NCI-H345 (cell line): Measurements from ENCODE around the gene OXT.

ENCODE experiments used
- DNase-seq: peaks from one replicate; lab custom pipeline; 2025; lab: John Stamatoyannopoulos, UW

The OXT gene

DNA sequence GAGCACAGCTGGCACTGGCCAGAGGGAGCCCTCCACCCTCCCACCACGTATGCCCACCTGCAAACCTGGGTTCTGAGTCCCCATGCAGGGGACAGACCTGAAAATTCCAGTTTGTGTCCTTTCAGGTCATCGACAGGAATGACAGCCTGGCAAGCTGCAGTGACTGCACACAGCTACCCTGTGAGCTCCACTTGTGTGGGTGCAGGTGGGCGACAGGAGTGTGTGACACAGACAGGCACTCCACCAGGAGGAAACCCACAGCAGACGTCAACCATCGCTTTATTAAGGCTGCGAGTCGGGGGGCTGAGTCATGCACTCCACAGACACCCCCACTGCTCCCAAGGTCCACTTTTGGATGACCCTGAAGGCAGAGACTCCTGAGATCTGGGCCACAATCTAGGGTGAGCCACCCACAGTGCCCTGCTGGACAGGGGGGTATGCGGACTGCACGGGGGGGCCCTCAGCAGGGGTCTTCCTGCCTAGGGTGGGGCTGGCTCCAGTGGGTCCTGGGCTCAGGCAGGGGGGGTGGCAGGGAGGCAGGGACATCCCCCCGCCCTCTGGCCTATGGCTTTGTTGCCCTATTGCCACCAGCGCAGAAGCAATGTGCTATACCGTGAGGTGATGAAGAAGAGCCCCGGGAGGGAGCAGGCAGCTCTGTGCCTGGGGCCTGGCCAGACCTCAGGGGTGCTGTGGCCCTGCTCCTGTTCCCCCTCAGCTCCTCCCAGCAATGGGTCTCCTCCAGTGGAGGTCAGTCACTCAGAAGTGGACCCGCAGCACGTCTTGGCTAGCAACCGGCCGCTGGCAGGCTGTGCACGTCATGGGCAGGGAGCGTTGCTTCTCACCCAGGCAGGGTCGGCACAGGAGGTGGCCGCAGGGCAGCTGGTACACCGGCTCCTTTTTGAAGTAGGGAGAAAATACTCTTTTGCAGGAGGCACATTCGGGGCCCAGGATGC, 38.2 kb downstream of the OXT start:
- no peak for DNase-seq

DNA sequence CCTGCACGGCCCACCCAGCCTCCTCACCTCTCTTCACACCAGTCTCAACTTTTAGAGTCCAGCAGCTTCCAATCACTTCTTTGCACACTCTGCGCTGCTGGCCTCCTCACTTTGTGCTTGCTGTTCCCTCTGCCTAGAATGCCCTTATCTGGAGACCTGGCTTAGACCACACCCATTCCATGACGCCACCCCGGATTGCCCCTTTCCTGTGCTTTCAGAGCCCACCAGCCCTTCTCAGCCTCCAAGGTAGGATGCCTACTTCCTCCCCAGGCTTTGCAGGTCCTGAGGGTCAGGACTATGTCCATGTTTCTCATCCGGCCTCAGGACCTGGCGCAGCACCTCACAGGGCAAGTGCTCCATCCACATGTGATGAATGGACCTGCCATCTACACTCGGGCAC, 40.1 kb downstream of the OXT start:
- DNase-seq: no peak

DNA sequence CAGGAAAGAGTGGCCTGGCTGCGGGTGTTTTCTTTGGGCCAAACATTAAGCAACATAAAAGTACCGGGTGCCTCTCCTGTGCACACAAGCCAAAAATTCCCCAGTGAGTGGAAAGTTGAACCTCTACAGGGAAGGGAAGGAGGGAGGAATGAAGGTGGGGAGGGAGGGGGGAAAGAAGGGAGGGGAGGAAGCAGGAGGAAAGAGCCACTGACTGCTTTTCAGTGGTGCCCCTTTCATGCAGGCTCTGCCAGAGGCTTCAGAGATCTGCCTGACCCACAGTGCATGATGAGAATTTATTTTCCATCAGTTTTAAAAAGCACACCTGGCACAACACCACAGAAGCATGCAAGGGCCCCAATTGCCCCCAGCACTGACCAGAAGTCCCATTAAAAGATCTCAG, 40.6 kb downstream of the OXT start:
- DNase-seq: no peak

DNA sequence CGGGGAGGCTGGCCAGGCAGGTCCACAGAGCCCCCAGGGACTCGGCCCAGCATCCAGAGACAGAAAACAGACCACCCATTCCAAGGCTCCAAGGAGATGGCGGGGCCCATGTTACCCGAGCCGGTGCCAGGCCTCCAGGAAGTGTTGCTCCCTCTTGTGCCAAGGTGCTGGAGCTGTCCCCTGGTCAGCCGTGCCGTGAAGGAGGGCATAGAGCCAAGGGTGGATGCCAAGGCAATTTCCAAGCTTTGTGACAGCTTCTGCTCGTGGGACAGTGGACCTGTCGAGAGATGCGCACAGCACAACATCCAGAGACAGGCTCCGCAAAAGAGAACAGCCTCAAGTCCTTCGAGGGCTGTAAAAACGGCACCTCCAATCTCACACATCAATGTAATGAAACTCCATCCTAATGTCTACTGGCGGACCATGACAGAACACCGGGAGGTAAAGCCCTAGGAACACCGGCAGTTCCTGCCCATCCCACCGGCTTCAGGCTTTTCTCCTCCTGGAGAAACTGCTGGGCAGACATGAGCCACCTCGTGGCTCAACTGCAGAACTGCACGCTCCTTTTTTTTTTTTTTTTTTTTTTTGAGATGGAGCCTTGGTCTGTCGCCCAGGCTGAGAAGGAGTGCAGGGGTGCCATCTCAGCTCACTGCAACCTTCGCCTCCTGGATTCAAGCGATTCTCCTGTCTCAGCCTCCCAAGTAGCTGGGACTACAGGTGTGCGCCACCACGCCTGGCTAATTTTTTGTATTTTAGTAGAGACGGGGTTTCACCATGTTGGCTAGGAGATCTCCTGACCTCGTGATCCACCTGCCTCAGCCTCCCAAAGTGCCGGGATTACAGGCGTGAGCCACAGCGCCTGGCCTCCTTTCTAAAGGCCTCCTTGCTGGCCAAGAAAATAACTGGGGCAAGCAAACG, 44.0 kb downstream of the OXT start:
- peak; percentile 86 for DNase-seq

DNA sequence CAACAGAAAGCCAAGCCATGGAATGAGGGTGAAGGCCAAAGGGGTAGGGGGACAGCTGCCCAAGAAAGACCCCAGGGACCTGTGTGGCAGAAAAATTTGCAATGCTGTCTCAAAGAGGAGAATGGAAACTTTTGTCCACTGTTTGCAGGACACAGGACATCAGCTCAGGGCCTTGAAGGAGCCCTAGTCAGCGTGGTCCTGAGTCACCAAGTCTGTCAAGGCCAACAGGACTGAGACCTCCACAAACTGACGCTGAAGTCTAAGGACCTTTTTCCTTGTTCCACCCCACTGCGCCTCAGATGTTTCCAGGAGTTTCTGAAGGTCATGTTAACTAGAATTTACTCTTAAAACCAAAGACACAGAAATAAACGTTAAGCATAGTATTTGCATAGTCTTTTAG, 44.9 kb downstream of the OXT start:
- no peak for DNase-seq

DNA sequence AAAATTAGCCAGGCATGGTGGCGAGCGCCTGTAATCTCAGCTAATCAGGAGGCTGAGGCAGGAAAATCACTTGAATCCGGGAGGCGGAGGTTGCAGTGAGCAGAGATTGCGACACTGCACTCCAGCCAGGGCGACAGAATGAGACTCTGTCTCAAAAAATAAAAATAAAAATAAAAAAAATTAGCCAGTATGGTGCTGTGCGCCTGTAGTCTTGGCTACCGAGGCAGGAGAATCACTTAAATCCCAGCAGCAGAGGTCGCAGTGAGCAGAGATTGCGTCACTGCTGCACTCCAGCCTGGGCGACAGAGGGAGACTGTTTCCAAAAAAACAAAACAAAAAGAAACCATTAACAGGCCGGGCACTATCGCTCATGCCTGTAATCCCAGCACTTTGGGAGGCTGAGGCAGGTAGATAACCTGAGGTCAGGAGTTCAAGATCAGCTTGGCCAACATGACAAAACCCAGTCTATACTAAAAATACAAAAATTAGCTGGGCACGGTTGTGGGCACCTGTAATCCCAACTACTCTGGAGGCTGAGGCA, 46.5 kb downstream of the OXT start:
- peak; percentile 78 for DNase-seq

DNA sequence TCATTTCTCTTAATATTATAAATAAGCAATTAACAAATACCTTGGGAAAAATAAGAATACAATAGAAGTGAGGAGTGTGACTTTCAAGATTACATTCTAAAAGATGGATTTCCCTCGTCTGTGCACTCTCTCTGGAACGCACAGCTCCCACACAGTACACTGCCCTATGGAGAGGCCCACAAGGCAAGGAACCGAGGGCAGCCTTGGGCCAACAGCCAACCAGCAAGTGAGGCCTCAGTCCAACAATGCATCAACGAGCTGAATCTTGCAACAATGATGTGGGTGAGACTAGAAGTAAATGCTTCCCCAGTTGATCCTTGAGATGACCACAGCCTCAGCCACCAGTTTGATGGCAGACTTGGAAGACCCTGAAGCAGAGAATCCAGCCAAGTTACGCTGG, 47.6 kb downstream of the OXT start:
- DNase-seq: no peak

DNA sequence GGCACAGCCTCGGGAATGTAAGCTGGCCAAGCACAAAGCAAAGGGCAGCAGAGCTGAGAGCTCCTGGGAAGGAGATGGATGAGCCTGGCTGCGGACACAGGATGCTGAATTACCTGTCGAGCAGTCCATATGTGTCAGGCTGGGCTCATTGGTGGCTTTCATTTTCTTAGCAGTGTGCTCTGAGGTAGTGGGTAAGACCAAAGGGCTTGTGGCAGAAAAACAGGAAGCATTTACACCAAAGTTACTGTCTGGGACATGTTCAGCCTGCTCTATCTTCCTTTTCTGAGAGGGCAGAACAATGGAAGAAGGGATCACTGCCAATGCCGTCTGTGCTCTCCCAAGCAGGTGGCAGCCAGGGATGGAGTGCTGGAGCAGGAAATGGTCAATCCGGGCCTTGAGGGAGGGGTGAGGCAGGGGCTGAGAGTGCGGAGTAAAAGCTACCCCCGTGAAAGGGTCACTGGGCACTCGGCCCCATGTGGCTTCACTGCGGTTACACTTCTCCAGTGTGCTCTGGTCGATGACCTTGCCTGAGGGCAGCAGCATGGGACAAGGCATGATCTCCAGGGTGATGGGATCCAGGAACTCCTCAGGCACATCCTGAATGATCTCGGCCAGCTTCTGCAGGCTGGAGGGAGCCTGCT, 50.0 kb downstream of the OXT start:
- DNase-seq: no peak
